CD4-positive, alpha-beta memory T cell (primary cell): ENCODE data around the gene CHN2. TPM values are rescaled to one million over a fixed set of nuclear protein-coding genes. Genes with fewer than 3 reads are reported as not detected.
"Not testable (repeated sequence)": the region's sequence is repeated elsewhere in the genome, so short reads cannot be mapped to it uniquely, and the experiment has no call there.

ENCODE experiments used
- CTCF ChIA-PET: fragments of 350-600 bp; sonication (Branson Sonifier 250); formaldehyde crosslinking; loops from one replicate; lab custom pipeline; 2021; ENCODE audit warnings: inconsistent platforms; ENCODE audit not compliant: partially characterized antibody; lab: Charles Lee
- POLR2A ChIA-PET: fragments of 350-600 bp; sonication (Branson Sonifier 250); formaldehyde crosslinking; loops from one replicate; lab custom pipeline; 2021; ENCODE audit not compliant: partially characterized antibody; lab: Charles Lee
- DNase-seq, 5 donors: peaks; one replicate each; pipeline versions ENCODE4 v3.0.0 to v3.0.0-alpha.2; 2020 to 2022; ENCODE audit warnings: mixed read lengths in 1 of 5
- H3K27ac ChIP-seq: one replicate; pipeline ENCODE4 v1.7.0; 2013; ENCODE audit warnings: low read depth, low read length
- H3K27me3 ChIP-seq: 2 replicates; pipeline ENCODE4 v1.7.0; 2013; ENCODE audit warnings: mild to moderate bottlenecking, low read length, moderate library complexity; ENCODE audit not compliant: insufficient read depth
- H3K36me3 ChIP-seq: 2 replicates; pipeline ENCODE4 v1.7.0; 2013; ENCODE audit warnings: mild to moderate bottlenecking, low read length, moderate library complexity; ENCODE audit not compliant: insufficient read depth
- H3K4me1 ChIP-seq: 2 replicates; pipeline ENCODE4 v1.7.0; 2013; ENCODE audit warnings: mild to moderate bottlenecking, low read length, moderate library complexity; ENCODE audit not compliant: insufficient read depth
- H3K4me3 ChIP-seq, 2 donors: one replicate each; pipeline ENCODE4 v1.7.0; 2013; ENCODE audit warnings: low read length in 2 of 2, mild to moderate bottlenecking in 1 of 2
- H3K9me3 ChIP-seq, 2 donors: one replicate each; pipeline ENCODE4 v1.7.0; 2013; ENCODE audit warnings: low read length in 2 of 2, control low read depth in 1 of 2; ENCODE audit not compliant: control insufficient read depth in 1 of 2
- H3K27ac Mint-ChIP-seq, 7 donors: one replicate each; pipeline ENCODE4 v1.8.0; 2020 to 2021; ENCODE audit warnings: mixed read lengths in 7 of 7, mild to moderate bottlenecking in 6 of 7, inconsistent platforms in 3 of 7, moderate library complexity in 3 of 7
- H3K27me3 Mint-ChIP-seq, 2 donors: one replicate each; pipeline ENCODE4 v1.8.0; 2020 to 2021; ENCODE audit warnings: mixed read lengths in 2 of 2
- H3K36me3 Mint-ChIP-seq, 2 donors: one replicate each; pipeline ENCODE4 v1.8.0; 2020 to 2021; ENCODE audit warnings: mixed read lengths in 2 of 2, inconsistent platforms in 1 of 2, mild to moderate bottlenecking in 1 of 2
- H3K4me1 Mint-ChIP-seq, 4 donors: one replicate each; pipeline ENCODE4 v1.8.0; 2020 to 2021; ENCODE audit warnings: mixed read lengths in 4 of 4, mild to moderate bottlenecking in 1 of 4
- H3K4me3 Mint-ChIP-seq, 8 donors: one replicate each; pipeline ENCODE4 v1.8.0; 2020 to 2021; ENCODE audit warnings: mixed read lengths in 8 of 8, mild to moderate bottlenecking in 7 of 8, moderate library complexity in 6 of 8, inconsistent platforms in 3 of 8
- H3K9me3 Mint-ChIP-seq, 8 donors: one replicate each; pipeline ENCODE4 v1.8.0; 2020 to 2021; ENCODE audit warnings: mixed read lengths in 8 of 8, mild to moderate bottlenecking in 5 of 8, inconsistent platforms in 3 of 8, moderate library complexity in 1 of 8
- intact Hi-C: fragments of 100-400 bp; cut with micrococcal nuclease; formaldehyde crosslinking; loops from one replicate; pipeline ENCODE4 v1.15.1; 2023
- polyA plus RNA-seq, 2 donors: library from polyadenylated mRNA; unstranded; fragments of 300-500 nt; fragmentation: Illumina TruSeq; gene quantifications; one replicate each; pipeline ENCODE4 v1.2.3, GENCODE V29; 2021
- total RNA-seq, 2 experiments: library from RNA; stranded (reverse); gene quantifications; one replicate each; pipeline ENCODE4 v1.2.3, GENCODE V29; 2021

Gene CHN2
- total and polyA plus RNA-seq, 4 experiments from 2014 or later = 1.8 to 7.6 (median 3.5) TPM

GRCh38 chr7:29528526-29528925 is 334.0 kb downstream of the CHN2 start:
- H3K4me1 ChIP-seq, H3K4me3 Mint-ChIP-seq, H3K27ac ChIP-seq, H3K4me3 ChIP-seq, POLR2A ChIA-PET, H3K27me3 ChIP-seq, H3K4me1 Mint-ChIP-seq, DNase-seq, H3K27me3 Mint-ChIP-seq, H3K36me3 Mint-ChIP-seq, H3K9me3 ChIP-seq, H3K36me3 ChIP-seq, CTCF ChIA-PET, H3K27ac Mint-ChIP-seq, intact Hi-C loops: not testable (repeated sequence)
- H3K9me3 Mint-ChIP-seq = peaks cover 3 to 14% (median 9%) of the 10 kb centered on the region in 8 donors

Other genes with a start within 250 kb of the CHN2 start
- not detected for gene TRIL, start 236.4 kb upstream of the CHN2 start, total RNA-seq
- gene TRIL, start 236.4 kb upstream of the CHN2 start, polyA plus RNA-seq = not detected
- gene CPVL, start 48.2 kb upstream of the CHN2 start, total RNA-seq = 1 to 10 TPM; 1.3 to 1.6 TPM
- under 1 TPM in 1 of 2 donors, not detected in 1; 0.61 TPM for gene CPVL, start 48.2 kb upstream of the CHN2 start, polyA plus RNA-seq